Stimulated activated CD8-positive, alpha-beta memory T cell treated with anti-CD3 and anti-CD28 coated beads, Interleukin-4, amount 100 ng/mL, for 24 hours (primary cell): Measurements from ENCODE around the gene SOWAHB.
"Not testable (repeated sequence)": the region's sequence is repeated elsewhere in the genome, so short reads cannot be mapped to it uniquely, and the experiment has no call there.

Experiments used
- DNase-seq: peaks from one replicate; pipeline ENCODE4 v3.0.0-alpha.2; 2020; ENCODE audit warnings: low read depth

SOWAHB gene

DNA sequence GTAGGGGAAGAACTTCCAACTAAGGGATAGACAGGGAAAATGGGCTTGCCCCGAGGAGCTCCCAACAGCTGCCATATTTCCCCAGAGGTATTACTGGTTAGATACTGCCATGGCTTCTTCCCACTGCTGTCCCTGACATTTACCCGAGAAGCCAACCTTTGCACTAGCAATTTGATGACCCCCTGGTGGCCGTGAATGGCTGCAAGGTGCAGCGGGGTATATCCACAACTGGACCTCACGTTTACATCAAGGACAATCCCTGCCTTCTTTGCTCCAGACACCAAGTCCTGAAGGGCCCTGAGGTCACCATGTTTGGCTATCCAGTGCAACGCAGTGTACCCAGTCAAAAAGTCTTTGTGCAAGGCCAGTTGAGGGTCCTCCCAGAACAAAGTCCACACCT is 2.3 kb downstream of the SOWAHB start:
- DNase-seq: no peak

DNA sequence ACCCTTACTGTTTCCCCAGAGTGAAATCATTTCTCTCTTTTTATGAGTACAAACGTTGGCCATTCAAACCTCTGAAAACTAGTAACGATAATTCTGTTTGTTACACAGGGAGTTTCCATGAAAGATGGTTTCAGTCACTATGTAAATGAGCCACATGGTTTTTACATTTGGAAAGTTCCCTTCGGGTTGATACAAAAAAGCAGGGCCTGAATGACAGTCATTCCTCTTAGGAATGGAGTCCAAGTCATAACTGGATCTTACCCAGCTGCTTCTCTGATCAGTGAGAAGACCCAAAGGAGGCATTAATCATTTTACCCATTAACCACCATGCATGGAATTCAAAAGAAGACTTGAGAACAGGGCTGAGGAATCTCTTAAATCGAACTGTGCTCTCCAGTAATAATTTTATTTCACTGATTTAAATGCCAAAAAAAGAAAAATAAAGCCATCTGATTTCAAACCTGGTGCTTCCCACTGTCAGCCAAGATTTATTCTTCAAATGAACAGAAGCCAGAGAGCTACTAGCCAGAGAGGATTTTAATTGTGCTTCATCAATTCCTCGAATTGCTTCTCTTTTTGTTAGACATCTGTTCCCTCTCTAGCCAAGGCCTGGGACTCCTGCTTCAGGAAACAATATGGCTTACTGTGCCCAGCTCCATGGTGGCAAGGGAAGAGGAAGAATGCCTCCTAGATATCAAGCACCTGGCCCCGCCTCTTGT is 3.2 kb downstream of the SOWAHB start:
- no peak for DNase-seq

DNA sequence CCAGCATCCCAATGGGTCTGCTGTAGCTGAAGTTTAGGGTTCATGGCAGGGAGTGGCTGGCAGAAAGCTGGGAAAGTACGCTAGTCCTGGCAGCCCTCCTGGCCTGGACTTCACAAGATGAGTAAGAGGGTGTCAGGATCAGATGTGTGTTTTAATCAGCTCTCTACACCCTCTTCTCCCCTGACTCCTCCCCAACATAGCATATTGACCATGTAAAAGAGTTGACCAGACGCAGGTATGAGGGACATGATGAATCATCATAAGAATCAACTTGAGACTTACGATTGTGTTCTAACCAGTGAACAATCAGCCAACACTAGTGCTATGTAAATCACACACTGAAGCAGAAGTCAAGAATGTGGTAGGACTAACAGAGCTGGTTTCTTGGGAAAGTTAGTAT is 5.3 kb downstream of the SOWAHB start:
- no peak for DNase-seq

DNA sequence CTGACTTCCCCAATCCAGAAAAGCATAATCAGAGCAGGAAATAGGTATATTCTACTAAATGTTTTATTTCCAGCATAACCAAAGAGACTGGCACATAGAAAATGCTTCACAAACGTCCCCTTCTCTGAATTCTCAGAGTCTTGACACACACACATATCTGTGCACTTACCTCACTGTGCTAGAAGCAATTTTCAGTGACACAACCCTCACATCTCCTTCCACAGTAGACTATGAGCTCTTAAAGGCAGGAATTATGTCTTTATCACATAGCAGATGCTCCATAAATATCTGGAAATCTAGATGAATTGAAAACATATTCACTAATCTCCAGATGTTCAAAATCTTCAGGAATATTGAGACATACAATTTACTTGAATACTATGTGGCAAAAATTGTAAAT is 5.9 kb downstream of the SOWAHB start:
- DNase-seq: no peak

DNA sequence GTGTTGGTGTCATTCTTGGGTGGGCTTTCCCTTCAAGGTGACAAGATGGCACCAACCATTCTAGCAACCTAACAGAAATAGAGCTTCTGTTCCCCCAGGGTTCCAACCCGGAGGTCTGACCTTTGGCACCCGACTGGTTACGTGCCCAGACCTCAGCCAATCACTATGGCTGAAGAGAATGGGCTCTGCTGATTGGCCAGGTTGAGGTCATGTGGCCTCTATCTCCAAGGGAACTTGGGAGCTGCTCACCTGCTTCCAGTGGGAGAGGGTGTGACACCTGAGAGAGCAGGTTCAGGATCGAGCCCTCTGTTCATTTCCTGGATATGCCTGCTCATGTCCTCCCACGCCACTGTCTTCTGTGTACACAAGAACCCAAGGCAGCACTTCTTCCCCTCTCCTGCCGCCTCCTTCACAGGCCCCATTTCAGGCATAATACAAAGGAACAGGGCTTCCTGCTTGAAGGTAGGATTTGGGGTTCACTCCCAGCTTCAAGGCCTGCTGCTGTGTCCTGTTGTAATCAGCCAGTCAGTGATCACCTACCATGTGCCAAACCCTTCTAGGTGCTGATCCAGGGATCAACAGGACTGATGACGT is 11.0 kb downstream of the SOWAHB start:
- DNase-seq: no peak

GRCh38 chr4:76886214-76886613 is 11.7 kb downstream of the SOWAHB start:
- DNase-seq: no peak

DNA sequence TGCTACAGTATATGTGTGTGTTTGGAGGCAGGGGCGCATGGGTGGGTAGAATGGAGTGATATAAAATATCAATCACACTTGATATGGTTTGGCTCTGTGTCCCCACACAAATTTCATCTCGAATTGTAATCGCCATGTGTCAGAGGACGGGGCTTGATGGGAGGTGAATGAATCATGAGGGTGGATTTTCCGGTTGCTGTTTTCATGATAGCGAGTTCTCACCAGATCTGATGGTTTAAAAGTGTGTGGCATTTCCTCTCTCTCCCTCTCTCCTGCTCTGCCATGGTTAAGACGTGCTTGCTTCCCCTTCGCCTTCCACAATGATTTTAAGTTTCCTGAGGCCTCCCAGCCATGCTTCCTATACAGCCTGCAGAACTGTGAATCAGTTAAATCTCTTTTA is 14.8 kb downstream of the SOWAHB start:
- no peak for DNase-seq

DNA sequence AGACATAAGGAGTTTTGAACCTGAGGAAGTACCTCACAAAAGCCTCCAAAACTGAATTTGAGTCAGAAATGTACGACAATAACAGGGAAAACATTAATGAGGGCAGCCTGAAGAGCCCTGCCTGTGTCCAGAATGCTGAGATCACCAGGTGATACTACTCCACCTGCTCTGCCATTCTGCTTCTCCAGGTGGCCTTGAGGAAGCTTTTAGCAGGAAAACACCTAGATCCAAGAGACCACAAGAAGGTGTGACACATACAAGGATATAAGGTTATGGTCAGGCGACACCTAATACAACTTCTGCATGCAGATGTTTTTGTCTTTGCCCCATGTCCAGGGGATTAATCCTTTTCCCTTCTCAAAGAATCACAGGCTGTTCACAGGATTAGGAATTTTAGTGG is 15.3 kb downstream of the SOWAHB start:
- DNase-seq: no peak

- no peak for DNase-seq
These were observed 16.6 kb downstream of the SOWAHB start for GRCh38 chr4:76881375-76881774.

- DNase-seq: no peak
These were observed 18.1 kb downstream of the SOWAHB start for GRCh38 chr4:76879731-76880364.

DNA sequence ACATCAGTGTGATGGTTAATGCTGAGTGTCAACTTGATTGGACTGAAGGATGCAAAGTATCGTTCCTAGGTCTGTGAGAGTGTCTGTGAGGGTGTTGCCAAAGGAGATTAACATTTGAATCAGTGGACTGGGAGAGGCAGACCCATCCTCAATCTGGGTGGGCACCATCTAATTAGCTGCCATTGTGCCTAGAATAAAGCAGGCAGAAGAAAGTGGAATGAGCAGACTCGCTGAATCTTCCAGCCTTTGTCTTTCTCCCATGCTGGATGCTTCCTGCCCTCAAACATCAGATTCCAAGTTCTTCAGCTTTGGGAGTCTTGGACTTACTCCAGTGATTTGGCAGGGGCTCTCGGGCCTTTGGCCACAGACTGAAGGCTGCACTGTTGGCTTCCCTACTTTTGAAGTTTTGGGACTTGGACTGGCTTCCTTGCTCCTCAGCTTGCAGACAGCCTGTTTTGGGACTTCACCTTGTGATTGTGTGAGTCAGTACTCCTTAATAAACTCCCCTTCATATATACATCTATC is 19.2 kb downstream of the SOWAHB start:
- DNase-seq: not testable (repeated sequence)

GRCh38 chr4:76874176-76874575 is 23.8 kb downstream of the SOWAHB start:
- no peak for DNase-seq

- no peak for DNase-seq
These were observed 24.4 kb downstream of the SOWAHB start for GRCh38 chr4:76873495-76873894.

DNA sequence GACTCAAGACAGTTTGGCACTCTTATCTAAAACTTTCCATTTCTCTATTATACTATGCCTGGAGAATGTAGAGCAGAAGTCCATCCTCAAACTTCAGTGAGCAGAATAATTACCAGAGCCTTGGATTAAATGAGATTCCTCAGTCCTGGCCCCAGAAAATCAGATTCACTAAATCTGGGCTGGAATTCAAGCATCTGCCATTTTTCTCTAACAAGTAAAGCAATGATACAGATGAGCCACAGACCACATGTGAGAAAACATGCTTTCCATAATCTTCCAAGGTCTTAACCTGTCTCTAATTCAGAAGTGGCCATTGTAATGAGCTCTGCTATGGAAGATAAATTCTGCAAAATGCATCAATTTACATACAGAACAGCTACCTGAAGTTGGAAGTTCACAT is 25.4 kb downstream of the SOWAHB start:
- no peak for DNase-seq

GRCh38 chr4:76868780-76869179 is 29.2 kb downstream of the SOWAHB start:
- DNase-seq: not testable (repeated sequence)

- DNase-seq: no peak
These were observed 29.9 kb downstream of the SOWAHB start for GRCh38 chr4:76867880-76868655.

GRCh38 chr4:76867377-76867776 is 30.6 kb downstream of the SOWAHB start:
- DNase-seq: no peak

- no peak for DNase-seq
These were observed 31.3 kb downstream of the SOWAHB start for GRCh38 chr4:76866641-76867040.

DNA sequence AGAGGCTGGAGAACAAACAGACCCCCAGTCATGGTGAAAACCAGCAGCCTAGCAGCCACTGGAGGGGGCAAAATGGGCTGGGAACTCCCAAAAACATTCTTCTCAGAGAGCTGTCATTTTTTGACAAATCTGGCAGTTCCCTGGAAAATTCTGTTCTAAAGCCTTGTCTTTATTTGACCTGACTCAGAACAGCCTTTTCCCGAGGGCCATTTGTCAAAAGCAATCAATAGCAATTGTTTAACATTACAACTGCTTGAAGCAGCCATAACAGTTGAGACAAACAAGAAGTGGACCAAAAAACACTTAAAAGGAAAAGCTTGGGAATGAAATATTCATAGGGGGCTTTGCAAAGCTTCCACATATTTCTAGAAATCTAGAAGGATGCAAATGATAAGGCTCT is 39.6 kb downstream of the SOWAHB start:
- DNase-seq: no peak

GRCh38 chr4:76857074-76857409 is 40.9 kb downstream of the SOWAHB start:
- no peak for DNase-seq

DNA sequence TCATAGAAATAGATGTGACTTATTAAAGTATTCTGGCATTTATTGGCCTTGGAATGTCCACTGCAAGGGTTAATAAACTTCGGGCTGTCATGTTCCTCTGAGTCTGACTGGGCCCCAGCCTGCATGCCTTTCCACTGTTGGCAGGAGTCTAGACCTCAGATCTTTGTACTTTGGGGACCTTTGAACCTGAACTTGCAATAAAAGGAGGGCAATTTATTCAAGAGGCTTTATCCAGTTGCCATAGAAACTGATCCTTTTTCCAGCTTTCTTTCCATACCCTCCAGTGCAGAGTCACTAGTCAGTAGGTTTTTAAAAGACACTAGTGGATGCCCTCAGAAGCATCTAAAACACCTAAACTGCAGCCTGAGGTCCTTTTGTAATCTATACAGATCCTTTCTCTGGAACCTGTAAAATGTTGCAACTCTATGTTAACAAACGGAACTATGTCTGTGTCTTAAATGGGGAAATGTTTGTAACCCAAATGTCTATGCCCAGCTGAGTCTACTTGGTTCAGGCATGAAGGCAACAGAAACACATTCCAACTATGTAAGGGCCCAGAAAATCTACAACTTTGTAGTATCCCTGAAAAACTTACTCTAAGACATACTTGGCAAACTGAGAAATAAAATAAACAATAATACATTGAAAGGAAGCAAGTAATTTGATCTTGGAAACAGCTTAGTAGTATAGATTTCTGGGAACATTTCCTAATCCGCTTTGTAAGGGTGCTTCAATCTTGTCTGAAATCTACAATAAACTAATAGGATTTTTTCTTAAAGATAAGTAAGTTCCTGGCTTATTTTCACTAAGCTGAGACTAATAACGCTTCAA is 41.5 kb downstream of the SOWAHB start:
- no peak for DNase-seq

GRCh38 chr4:76854858-76855257 is 43.1 kb downstream of the SOWAHB start:
- DNase-seq: no peak
